Fibroblast of pulmonary artery (primary cell): ENCODE data around the gene FAR2.

ENCODE experiments used
- DNase-seq: peaks from one replicate; pipeline ENCODE4 v3.0.0-alpha.2; 2010; ENCODE audit warnings: low read depth
- H3K4me3 ChIP-seq: replicated peaks from 2 replicates; pipeline ENCODE4 v1.5.1; 2011; ENCODE audit warnings: low read depth, mild to moderate bottlenecking, control low read depth, low read length, moderate library complexity
- CTCF ChIP-seq: IDR thresholded peaks from 2 replicates; pipeline ENCODE4 v1.5.1; 2011; ENCODE audit warnings: mild to moderate bottlenecking, control low read depth, low read length, inconsistent platforms; ENCODE audit errors: missing control alignments

Gene FAR2

GRCh38 chr12:29148911-29149690 is at the start of gene FAR2:
Gene FAR2, plus strand, starts transcription at chr12:29149278. Its CDS starts 121,172 bp downstream, at chr12:29270450.
- peak within 1 kb of the TSS; percentile 77 for H3K4me3 ChIP-seq
- peak; percentile 29 for DNase-seq
- no peak for TF ChIP-seq CTCF

- DNase-seq, result no peak
- no peak overlapping the region for H3K4me3 ChIP-seq
- no peak for TF ChIP-seq CTCF
Measured at GRCh38 chr12:29102741-29103140, 46.3 kb upstream of the FAR2 start.

- no peak overlapping the region for H3K4me3 ChIP-seq
- no peak for DNase-seq
- no peak for TF ChIP-seq CTCF
Measured at GRCh38 chr12:29103539-29103974, 45.5 kb upstream of the FAR2 start.

- no peak for TF ChIP-seq CTCF
- no peak overlapping the region for H3K4me3 ChIP-seq
- no peak for DNase-seq
Measured at GRCh38 chr12:29104516-29104915, 44.6 kb upstream of the FAR2 start.

- DNase-seq, result no peak
- no peak overlapping the region for H3K4me3 ChIP-seq
- no peak for TF ChIP-seq CTCF
Measured at GRCh38 chr12:29110506-29111442, 38.3 kb upstream of the FAR2 start.

- TF ChIP-seq CTCF, result no peak
- H3K4me3 ChIP-seq, result no peak overlapping the region
- no peak for DNase-seq
Measured at GRCh38 chr12:29113101-29113500, 36.0 kb upstream of the FAR2 start.
